Thymus (tissue), 11 donors: ENCODE data around the gene INIP. TPM values are rescaled to one million over a fixed set of nuclear protein-coding genes. Genes with fewer than 3 reads are reported as not detected.
"Not testable (repeated sequence)": the region's sequence is repeated elsewhere in the genome, so short reads cannot be mapped to it uniquely, and the experiment has no call there.

Source experiments
- DNase-seq, 9 donors: peaks; one replicate each; pipeline ENCODE4 v3.0.0-alpha.2; 2013; ENCODE audit warnings: low spot score in 9 of 9, low read depth in 6 of 9, missing footprints in 1 of 9
- H3K27ac ChIP-seq, 2 donors: one replicate each; pipeline ENCODE4 v1.5.1; 2013; ENCODE audit warnings: control low read depth in 1 of 2, low read depth in 1 of 2, low read length in 1 of 2, mild to moderate bottlenecking in 1 of 2, moderate library complexity in 1 of 2
- H3K27me3 ChIP-seq, 2 donors: one replicate each; pipeline ENCODE4 v1.5.1; 2013; ENCODE audit warnings: low read length in 1 of 2; ENCODE audit not compliant: control insufficient read depth in 2 of 2, insufficient read depth in 1 of 2
- H3K36me3 ChIP-seq, 2 donors: one replicate each; pipeline ENCODE4 v1.5.1; 2013; ENCODE audit warnings: low read length in 1 of 2, mild to moderate bottlenecking in 1 of 2, moderate library complexity in 1 of 2; ENCODE audit not compliant: control insufficient read depth in 2 of 2, insufficient read depth in 2 of 2
- H3K4me1 ChIP-seq, 2 donors: one replicate each; pipeline ENCODE4 v1.5.1; 2013; ENCODE audit warnings: low read length in 2 of 2; ENCODE audit not compliant: control insufficient read depth in 2 of 2, insufficient read depth in 2 of 2
- H3K4me3 ChIP-seq, 2 donors: one replicate each; pipeline ENCODE4 v1.5.1; 2013; ENCODE audit warnings: low read length in 2 of 2, control low read depth in 1 of 2, mild to moderate bottlenecking in 1 of 2
- H3K9me3 ChIP-seq, 2 donors: one replicate each; pipeline ENCODE4 v1.5.1; 2013; ENCODE audit warnings: low read length in 1 of 2, mild to moderate bottlenecking in 1 of 2; ENCODE audit not compliant: control insufficient read depth in 2 of 2, insufficient read depth in 1 of 2
- WGBS: extraction: QIAGEN DNeasy Blood & Tissue Kit; methylation state at CpG from one replicate; pipeline ENCODE4 v1.1.7; 2013; 5-methylcytosine and 5-hydroxymethylcytosine counted together
- polyA plus RNA-seq: library from polyadenylated mRNA; stranded (reverse); fragments of 200-250 nt; gene quantifications from one replicate; pipeline ENCODE4 v1.2.3, GENCODE V29; 2013
- total RNA-seq: library from RNA; stranded (reverse); fragments of 120-200 nt; gene quantifications from one replicate; pipeline ENCODE4 v1.2.4, GENCODE V29; 2013
- donor health status: healthy.

INIP gene
- total and polyA plus RNA-seq, 2 donors, result 21.1 to 23.0 TPM

DNA sequence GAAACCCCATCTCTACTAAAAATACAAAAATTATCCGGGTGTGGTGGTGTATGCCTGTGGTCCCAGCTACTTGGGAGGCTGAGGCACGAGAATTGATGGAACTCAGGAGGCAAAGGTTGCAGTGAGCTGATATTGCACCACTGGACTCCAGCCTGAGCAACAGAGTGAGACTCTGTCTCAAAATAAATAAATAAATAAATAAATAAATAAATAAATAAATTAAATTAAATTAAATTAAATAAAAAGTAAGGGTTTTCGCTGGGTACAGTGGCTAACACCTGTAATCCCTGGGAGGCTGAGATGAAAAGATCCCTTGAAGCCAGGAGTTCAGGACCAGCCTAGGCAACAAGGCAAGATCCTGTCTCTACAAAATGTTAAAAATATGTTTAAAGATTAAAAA, 4.8 kb upstream of the INIP start:
- not testable (repeated sequence) for H3K4me1 ChIP-seq
- over 99% methylated on average over 3 of the region's 3 CpGs for WGBS

GRCh38 chr9:112720113-112720780, 2.3 kb upstream of the INIP start:
- DNase-seq, result no peak
- H3K9me3 ChIP-seq, result no peaks in the 10 kb centered on the region
- H3K4me3 ChIP-seq, result no peak overlapping the region
- WGBS, result 97% methylated on average over 4 of the region's 4 CpGs
- H3K36me3 ChIP-seq, result no peaks in the 10 kb centered on the region
- H3K27me3 ChIP-seq, result no peaks in the 10 kb centered on the region
- no peak overlapping the region for H3K27ac ChIP-seq
- H3K4me1 ChIP-seq, result peaks cover 8 to 9% of the 10 kb centered on the region in 2 donors

More for the DNA sequence above, 4.8 kb upstream of the INIP start:
- H3K36me3 ChIP-seq, H3K27ac ChIP-seq, H3K27me3 ChIP-seq, H3K4me3 ChIP-seq, H3K9me3 ChIP-seq, DNase-seq: not testable (repeated sequence)

DNA sequence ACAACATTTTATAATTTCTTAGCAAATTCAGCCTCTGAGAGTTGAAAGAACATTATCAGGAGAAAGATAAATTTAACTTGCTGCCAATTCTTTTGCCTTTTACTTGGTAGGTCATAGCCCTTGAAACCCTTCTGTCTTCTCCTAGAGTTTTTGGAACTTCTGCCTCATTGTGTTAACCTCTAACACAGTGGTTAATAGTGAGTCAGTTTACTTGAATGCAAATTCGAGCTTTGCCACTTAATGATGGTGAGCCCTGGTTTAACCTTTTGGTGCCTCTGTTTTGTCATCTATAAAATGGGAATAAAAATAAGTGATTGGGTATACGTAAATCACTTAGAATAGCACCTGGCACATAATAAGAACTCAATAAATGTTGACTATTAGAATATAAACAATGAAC, 1.8 kb upstream of the INIP start:
- Histone ChIP-seq H3K4me1 (peaks cover 8 to 9% of the 10 kb centered on the region in 2 donors), H3K27ac (no peak overlapping the region), H3K9me3 (no peaks in the 10 kb centered on the region), H3K27me3 (no peaks in the 10 kb centered on the region), H3K4me3 (no peak overlapping the region), H3K36me3 (no peaks in the 10 kb centered on the region)
- DNase-seq, result no peak
- WGBS, result 93% methylated on average over 2 of the region's 2 CpGs

- H3K36me3 ChIP-seq, result no peaks in the 10 kb centered on the region
- 96% methylated on average over 1 of the region's 1 CpG for WGBS
- H3K4me3 ChIP-seq, result no peak overlapping the region
- peak overlapping the region in 1 of 2 donors; percentile 26 for H3K27ac ChIP-seq
- H3K27me3 ChIP-seq, result no peaks in the 10 kb centered on the region
- H3K4me1 ChIP-seq, result peaks cover 8 to 9% of the 10 kb centered on the region in 2 donors
- DNase-seq, result no peak
- H3K9me3 ChIP-seq, result no peaks in the 10 kb centered on the region
Observed at GRCh38 chr9:112719241-112719691, 1.3 kb upstream of the INIP start.

DNA sequence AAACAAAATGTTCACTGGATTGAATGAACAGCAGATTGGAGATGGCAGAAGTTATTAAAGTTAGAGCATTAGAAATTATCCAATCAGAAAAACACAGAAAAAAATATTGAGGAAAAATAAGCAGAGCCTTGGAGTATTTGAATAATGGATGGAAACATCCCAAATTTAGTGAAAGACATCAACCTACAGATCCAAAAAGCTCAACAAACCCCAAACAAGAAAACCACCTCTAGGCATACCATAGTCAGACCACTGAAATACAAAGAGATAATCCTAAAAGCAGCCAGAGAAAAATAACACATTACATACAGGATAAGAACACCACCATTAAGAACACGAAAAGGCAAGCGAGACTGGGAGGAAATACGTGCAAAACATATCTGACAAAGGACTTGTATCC, 5.2 kb downstream of the INIP start:
- Histone ChIP-seq H3K27ac (no peak overlapping the region), H3K36me3 (peaks cover 0 to 34% of the 10 kb centered on the region in 2 donors), H3K27me3 (no peaks in the 10 kb centered on the region), H3K4me1 (peaks cover 4 to 6% of the 10 kb centered on the region in 2 donors), H3K9me3 (no peaks in the 10 kb centered on the region), H3K4me3 (no peak overlapping the region)
- DNase-seq, result no peak
- WGBS, result over 99% methylated on average over 3 of the region's 3 CpGs

DNA sequence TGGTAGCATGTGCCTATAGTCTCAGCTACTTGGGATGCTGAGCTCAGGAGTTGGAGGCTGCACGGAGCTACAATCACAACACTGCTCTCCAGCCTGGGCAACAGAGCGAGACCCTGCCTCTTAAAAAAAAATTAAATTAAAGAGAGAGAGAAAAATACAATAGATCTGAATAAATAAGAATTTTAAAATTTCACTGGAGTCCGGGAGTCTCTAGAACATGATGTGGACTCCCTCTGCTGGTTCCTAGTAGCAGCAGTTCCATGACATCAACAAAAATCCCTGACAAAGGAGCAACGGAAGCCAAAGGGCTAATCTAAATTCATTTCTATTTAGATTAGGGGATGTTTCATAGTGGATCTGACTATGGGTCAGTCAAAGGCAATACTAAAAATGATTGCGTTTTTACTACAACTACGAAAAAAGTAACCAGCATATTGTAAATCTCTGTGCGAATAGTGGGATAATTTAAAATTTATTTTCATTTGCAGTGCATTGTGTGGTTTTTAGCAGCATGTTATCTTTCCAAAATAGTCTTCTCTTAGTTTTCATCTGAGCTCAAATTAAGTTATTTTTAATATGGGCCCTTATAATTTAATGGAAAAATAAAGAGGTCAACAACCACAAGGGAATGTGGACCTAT, 6.7 kb downstream of the INIP start:
- no peak for DNase-seq
- Histone ChIP-seq H3K4me1 (no peaks in the 10 kb centered on the region), H3K36me3 (peaks cover 0 to 34% of the 10 kb centered on the region in 2 donors), H3K27me3 (no peaks in the 10 kb centered on the region), H3K9me3 (no peaks in the 10 kb centered on the region), H3K27ac (no peak overlapping the region), H3K4me3 (no peak overlapping the region)
- 93% methylated on average over 7 of the region's 7 CpGs for WGBS

DNA sequence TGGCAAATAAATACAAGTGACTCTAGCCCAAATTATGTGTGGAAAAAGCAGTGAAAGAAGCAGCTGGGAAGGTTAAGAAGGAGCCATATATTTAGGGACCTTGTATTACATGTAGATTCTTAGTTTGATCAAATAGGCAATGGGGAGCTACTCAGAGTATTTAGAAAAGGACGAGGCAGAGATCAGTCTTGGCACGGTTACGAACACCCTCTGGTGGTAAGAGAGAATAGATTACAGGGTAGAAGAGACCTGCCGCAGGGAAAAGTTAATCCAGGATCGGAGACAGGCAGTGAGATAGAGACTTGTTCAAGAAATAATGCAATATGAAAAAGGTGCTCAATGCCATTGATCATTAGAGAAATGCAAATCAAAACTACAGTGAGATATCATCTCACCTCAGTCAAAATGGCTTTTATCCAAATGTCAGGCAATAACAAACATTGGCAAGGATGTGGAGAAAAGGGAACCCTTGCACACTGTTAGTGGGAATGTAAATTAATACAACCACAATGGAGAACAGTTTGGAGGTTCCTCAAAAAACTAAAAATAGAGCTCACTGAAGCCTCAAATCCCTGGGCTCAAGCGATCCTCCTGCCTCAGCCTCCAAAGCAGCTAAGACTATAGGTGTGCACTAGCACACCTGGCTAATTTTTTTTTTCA, 12.0 kb downstream of the INIP start:
- Histone ChIP-seq H3K9me3 (no peaks in the 10 kb centered on the region), H3K36me3 (peaks cover 7 to 9% of the 10 kb centered on the region in 2 donors), H3K27ac (no peak overlapping the region), H3K4me3 (no peak overlapping the region), H3K27me3 (no peaks in the 10 kb centered on the region), H3K4me1 (peaks cover 0 to 2% of the 10 kb centered on the region in 2 donors)
- WGBS, result 89% methylated on average over 6 of the region's 6 CpGs
- DNase-seq, result peak in 2 of 9 donors; percentile 11 to 28

DNA sequence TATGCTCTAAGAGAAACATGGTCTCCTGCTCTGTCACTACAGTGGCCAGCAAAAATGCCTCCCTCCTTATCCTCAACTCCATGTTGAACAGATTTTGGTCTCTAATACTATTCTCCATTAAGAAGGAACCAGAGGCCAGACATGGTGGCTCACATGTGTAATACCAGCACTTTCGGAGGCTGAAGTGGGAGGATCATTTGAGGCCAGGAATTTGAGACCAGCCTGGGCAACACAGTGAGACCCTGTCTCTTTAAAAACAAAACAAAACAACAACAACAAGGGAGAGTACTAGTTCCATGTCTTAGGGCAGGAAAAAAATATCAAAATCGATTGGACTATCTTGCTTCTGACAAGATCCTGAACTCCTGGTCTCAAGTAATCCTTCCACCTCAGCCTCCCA, 14.6 kb downstream of the INIP start:
- Histone ChIP-seq H3K4me3 (no peak overlapping the region), H3K27ac (no peak overlapping the region), H3K27me3 (no peaks in the 10 kb centered on the region), H3K4me1 (peaks cover 0 to 2% of the 10 kb centered on the region in 2 donors), H3K9me3 (no peaks in the 10 kb centered on the region), H3K36me3 (peaks cover 5 to 7% of the 10 kb centered on the region in 2 donors)
- WGBS, result 97% methylated on average over 2 of the region's 2 CpGs
- no peak for DNase-seq

DNA sequence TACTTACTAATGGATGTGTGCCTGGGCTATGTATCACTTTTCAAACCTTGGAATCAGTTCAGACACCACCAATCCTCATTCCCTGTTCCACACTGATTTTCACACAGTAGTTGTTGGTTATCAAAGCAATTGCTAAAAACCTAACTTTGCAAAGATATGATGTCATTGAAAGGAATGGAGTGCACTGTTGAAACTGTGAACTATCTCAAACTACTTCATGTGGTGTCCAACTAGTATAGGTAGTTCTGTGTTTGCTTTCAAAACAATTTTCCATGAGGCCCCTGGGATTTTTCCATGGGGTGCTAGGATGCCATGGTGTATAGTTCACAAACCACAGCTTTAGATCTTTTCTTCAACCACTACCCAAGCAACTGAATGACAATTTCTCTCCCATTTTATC, 17.8 kb downstream of the INIP start:
- H3K36me3 ChIP-seq, result peaks cover 7 to 15% of the 10 kb centered on the region in 2 donors
- H3K27ac ChIP-seq, result no peak overlapping the region
- H3K4me3 ChIP-seq, result no peak overlapping the region
- H3K27me3 ChIP-seq, result no peaks in the 10 kb centered on the region
- DNase-seq, result no peak
- H3K4me1 ChIP-seq, result no peaks in the 10 kb centered on the region
- H3K9me3 ChIP-seq, result no peaks in the 10 kb centered on the region
